ENCODE data around the gene FADS6. TPM values are rescaled to one million over a fixed set of nuclear protein-coding genes. Genes with fewer than 3 reads are reported as not detected.

Gene FADS6
- polyA plus RNA-seq, 1 of the 3 experiments (the other 2 are of a cell fraction) = not detected

DNA sequence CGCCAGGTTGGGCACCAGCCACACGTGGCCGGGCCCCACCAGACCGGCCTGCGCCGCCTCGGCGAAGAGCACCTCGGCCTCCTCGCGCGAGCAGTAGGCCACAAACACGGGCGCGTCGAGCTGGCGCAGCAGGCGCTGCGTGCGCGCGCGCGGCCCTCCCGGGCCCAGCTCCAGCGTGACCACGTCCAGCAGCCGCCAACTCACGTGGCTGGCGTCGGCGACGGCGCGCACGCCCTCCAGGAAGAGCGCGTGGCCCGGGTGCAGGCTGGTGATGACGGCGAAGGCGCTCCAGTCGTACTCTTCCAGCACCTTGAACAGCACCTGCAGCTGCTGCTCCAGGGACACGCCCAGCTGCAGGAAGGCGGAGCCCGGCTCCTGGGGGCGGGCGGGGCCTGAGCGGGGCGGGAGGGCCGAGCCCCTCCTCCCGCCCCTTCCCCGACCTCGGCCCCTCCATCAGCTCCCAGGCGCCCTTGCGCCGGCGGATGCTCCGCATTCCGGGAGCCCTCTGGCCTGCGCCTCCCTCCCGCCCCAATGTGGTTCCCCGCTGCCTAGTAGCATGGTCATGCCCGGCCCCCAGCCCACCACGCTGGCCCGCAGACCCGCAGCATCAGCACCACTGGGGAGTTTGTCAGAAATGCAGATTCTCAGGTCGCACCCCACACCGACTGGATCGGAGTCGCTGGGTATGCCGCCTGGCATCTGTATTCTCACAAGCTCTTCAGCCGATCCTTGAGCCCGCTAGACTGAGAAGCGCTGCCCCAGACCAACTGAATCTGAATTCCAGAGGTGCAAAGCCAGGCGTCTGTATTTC lies 41.0 kb downstream of the FADS6 start:
- H3K27ac ChIP-seq (ENCODE audit: low read depth in 2 of 2, low read length in 1 of 2) = no peak overlapping the region
- CTCF ChIA-PET = interaction anchor here (47.7 to 98.1 kb wide), 2 partner anchors 7 to 35 kb away, joined by 3869 read pairs; partner anchors contain the start of genes FDXR, GRIN2C and NAT9
- H3K9ac ChIP-seq = no peak overlapping the region

DNA sequence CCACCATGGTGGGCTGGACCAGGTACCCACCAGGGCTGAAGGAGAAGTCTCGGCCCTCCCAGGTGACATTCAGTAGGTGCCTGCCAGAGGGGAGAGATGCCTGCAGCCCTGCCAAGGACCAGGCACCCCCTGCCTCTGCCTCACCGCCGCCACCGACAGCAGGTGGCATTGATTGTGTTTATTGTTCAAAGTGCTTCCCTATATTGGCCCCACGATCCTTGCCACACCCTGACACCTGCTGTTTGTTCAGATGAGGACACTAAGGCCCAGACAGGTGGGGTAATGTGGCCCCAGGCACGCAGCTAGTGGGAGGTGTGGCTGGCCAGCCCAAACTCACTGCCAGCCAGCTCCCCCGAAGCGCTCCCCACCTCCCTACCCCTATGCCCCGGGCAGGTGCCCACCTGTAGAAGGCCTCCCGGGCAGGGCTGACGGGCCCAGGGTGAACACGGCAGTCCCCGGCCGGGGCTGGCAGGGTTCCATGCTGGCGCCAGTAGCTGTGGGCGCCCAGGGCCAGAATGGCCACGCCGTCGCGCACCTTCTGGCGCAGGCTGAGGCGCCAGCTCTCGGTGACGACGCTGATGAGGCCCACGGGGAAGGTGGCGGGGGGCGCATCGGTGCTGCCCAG lies 41.7 kb downstream of the FADS6 start:
- Histone ChIP-seq H3K27ac (ENCODE audit: low read depth in 2 of 2, low read length in 1 of 2) (no peak overlapping the region), H3K79me2 (ENCODE audit: insufficient read depth) (no peaks in the 10 kb centered on the region), H3K4me2 (no peak overlapping the region), H2AFZ (ENCODE audit: low read depth) (no peak overlapping the region), H3K36me3 (replicated peaks in 1 of 2; ENCODE audit: control insufficient read depth in 1 of 2, insufficient read depth in 2 of 2, low read length in 1 of 2) (no peaks in the 10 kb centered on the region), H3K9me3 (no peaks in the 10 kb centered on the region), H3K9me2 (no peaks in the 10 kb centered on the region), H4K20me1 (ENCODE audit: insufficient read depth) (no peaks in the 10 kb centered on the region), H3K4me3 (ENCODE audit: low read depth in 2 of 2, low read length in 1 of 2) (no peak overlapping the region), H3K9ac (no peak overlapping the region), H3K27me3 (ENCODE audit: insufficient read depth) (peaks cover 36% of the 10 kb centered on the region), H3F3A (replicated peaks; ENCODE audit: insufficient read depth) (no peaks in the 10 kb centered on the region), H3K4me1 (ENCODE audit: control insufficient read depth in 1 of 2, insufficient read depth in 2 of 2, low read depth in 1 of 2, low read length in 1 of 2) (no peaks in the 10 kb centered on the region; a peak in 1 of 4 replicates)
- no peak for DNase-seq
- WGBS (ENCODE audit: low lambda C conversion rate) = 51% methylated on average over 16 of the region's 29 CpGs
- ChIA-PET CTCF (interaction anchor here (47.7 to 98.1 kb wide), 2 partner anchors 8 to 34 kb away, joined by 3869 read pairs; partner anchors contain the start of genes FDXR, GRIN2C and NAT9), POLR2A (interaction anchor here (0.6 to 1.2 kb wide), 3 partner anchors 10 to 57 kb away, joined by 3 to 5 read pairs (median 3); partner anchors contain the start of gene FDXR)
- TF ChIP-seq EZH2phosphoT487 (IDR thresholded peaks at IDR 0.05; ENCODE audit: borderline replicate concordance, low read depth) = no peak
- TF ChIP-seq SMC3 (IDR thresholded peaks at IDR 0.05; ENCODE audit: low read depth, low read length) = no peak
- TF ChIP-seq FOXJ3 (CRISPR knock-in tag; IDR thresholded peaks at IDR 0.05) = no peak
- TF ChIP-seq ELF1 (IDR thresholded peaks at IDR 0.05) = no peak
- no peak for TF ChIP-seq RFX5 (IDR thresholded peaks at IDR 0.05; ENCODE audit: low read length)
- no peak for TF ChIP-seq MEF2A (IDR thresholded peaks at IDR 0.05; ENCODE audit: borderline replicate concordance, low read depth)
- TF ChIP-seq EP300 (IDR thresholded peaks at IDR 0.05; ENCODE audit: borderline replicate concordance in 1 of 2, low read depth in 1 of 2, low read length in 1 of 2) = no peak

More for the DNA sequence above, 41.0 kb downstream of the FADS6 start:
- Histone ChIP-seq H3K27me3 (ENCODE audit: insufficient read depth) (peaks cover 43% of the 10 kb centered on the region), H3F3A (replicated peaks; ENCODE audit: insufficient read depth) (no peaks in the 10 kb centered on the region), H3K4me1 (ENCODE audit: control insufficient read depth in 1 of 2, insufficient read depth in 2 of 2, low read depth in 1 of 2, low read length in 1 of 2) (no peaks in the 10 kb centered on the region; a peak in 1 of 4 replicates), H3K4me3 (ENCODE audit: low read depth in 2 of 2, low read length in 1 of 2) (no peak overlapping the region), H3K79me2 (ENCODE audit: insufficient read depth) (no peaks in the 10 kb centered on the region), H2AFZ (ENCODE audit: low read depth) (no peak overlapping the region), H3K9me2 (no peaks in the 10 kb centered on the region), H3K9me3 (no peaks in the 10 kb centered on the region), H4K20me1 (ENCODE audit: insufficient read depth) (no peaks in the 10 kb centered on the region), H3K36me3 (replicated peaks in 1 of 2; ENCODE audit: control insufficient read depth in 1 of 2, insufficient read depth in 2 of 2, low read length in 1 of 2) (no peaks in the 10 kb centered on the region), H3K4me2 (no peak overlapping the region)
- TF ChIP-seq RAD21 (IDR thresholded peaks at IDR 0.05; ENCODE audit: low read length) = no peak
- TF ChIP-seq, protein P1, sequence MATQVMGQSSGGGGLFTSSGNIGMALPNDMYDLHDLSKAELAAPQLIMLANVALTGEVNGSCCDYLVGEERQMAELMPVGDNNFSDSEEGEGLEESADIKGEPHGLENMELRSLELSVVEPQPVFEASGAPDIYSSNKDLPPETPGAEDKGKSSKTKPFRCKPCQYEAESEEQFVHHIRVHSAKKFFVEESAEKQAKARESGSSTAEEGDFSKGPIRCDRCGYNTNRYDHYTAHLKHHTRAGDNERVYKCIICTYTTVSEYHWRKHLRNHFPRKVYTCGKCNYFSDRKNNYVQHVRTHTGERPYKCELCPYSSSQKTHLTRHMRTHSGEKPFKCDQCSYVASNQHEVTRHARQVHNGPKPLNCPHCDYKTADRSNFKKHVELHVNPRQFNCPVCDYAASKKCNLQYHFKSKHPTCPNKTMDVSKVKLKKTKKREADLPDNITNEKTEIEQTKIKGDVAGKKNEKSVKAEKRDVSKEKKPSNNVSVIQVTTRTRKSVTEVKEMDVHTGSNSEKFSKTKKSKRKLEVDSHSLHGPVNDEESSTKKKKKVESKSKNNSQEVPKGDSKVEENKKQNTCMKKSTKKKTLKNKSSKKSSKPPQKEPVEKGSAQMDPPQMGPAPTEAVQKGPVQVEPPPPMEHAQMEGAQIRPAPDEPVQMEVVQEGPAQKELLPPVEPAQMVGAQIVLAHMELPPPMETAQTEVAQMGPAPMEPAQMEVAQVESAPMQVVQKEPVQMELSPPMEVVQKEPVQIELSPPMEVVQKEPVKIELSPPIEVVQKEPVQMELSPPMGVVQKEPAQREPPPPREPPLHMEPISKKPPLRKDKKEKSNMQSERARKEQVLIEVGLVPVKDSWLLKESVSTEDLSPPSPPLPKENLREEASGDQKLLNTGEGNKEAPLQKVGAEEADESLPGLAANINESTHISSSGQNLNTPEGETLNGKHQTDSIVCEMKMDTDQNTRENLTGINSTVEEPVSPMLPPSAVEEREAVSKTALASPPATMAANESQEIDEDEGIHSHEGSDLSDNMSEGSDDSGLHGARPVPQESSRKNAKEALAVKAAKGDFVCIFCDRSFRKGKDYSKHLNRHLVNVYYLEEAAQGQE (IDR thresholded peaks at IDR 0.05; ENCODE audit: low read depth, low read length) = peak; percentile 81
- no peak for TF ChIP-seq ELF1 (IDR thresholded peaks at IDR 0.05)
- TF ChIP-seq YY1 (IDR thresholded peaks at IDR 0.05; ENCODE audit: low read depth) = no peak
- POLR2A ChIA-PET = interaction anchor here (0.6 to 1.2 kb wide), 3 partner anchors 10 to 58 kb away, joined by 3 to 5 read pairs (median 3); partner anchors contain the start of gene FDXR
- peak; percentile 81 for DNase-seq
- WGBS (ENCODE audit: low lambda C conversion rate) = 37% methylated on average over 26 of the region's 76 CpGs
